ENCODE data around the gene HDHD5.
"Not testable (repeated sequence)": the region's sequence is repeated elsewhere in the genome, so short reads cannot be mapped to it uniquely, and the experiment has no call there.

The HDHD5 gene

GRCh38 chr22:17152971-17153370, 6.1 kb downstream of the HDHD5 start:
- DNase-seq: no peak

DNA sequence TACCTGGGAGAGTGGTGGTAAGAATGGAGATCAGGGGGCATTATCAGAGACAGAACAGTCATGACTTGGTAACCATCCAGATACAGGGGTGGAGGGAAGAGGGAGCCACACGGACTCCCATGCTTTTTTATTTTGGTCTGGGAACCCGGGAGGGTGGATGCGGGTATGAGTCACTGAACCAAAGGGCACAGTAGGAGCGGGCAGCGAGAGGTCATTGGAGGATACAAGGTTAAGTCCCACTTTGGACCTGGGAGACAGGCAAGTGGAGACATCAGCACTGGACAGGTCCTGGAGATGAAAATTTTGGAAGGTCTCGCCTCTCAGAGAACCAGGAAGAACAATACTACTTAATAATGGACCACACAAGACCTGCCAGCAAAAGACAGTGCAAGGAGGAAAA, 6.7 kb downstream of the HDHD5 start:
- no peak for DNase-seq

- DNase-seq: no peak
Observed at GRCh38 chr22:17149076-17149815, 9.8 kb downstream of the HDHD5 start.

GRCh38 chr22:17147458-17147857, 11.6 kb downstream of the HDHD5 start:
- not testable (repeated sequence) for DNase-seq

DNA sequence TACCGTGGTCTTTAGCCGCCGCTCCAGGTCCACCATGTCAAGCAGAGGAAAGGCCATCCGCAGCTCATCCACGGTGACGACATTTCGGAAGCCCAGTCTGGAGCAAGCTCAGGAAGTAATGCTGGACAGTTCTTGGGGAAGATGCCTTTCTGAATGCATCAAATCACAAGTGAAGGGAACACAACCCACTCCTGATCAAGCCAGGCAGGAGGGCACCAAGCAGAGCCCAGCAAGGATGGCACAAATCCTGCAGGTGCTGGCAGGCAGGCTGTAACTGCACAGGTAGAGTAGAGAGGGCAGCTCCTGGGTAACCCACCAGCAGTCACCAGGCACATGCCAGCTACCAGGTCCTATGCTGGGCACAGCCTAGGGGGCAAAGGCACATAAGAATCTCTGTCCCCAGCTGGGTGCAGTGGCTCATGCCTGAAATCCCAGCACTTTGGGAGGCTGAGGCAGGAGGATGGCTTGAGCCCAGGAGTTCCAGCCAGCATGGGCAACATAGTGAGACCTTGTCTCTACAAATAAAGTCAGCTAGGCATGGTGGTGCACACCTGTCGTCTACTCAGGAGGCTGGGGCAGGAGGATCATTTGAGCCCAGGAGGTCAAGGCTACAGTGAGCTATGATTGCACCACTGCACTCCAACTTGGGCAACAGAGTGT, 13.9 kb downstream of the HDHD5 start:
- DNase-seq: no peak

- no peak for DNase-seq
Observed at GRCh38 chr22:17143826-17144225, 15.3 kb downstream of the HDHD5 start.

GRCh38 chr22:17143101-17143500, 16.0 kb downstream of the HDHD5 start:
- no peak for DNase-seq

DNA sequence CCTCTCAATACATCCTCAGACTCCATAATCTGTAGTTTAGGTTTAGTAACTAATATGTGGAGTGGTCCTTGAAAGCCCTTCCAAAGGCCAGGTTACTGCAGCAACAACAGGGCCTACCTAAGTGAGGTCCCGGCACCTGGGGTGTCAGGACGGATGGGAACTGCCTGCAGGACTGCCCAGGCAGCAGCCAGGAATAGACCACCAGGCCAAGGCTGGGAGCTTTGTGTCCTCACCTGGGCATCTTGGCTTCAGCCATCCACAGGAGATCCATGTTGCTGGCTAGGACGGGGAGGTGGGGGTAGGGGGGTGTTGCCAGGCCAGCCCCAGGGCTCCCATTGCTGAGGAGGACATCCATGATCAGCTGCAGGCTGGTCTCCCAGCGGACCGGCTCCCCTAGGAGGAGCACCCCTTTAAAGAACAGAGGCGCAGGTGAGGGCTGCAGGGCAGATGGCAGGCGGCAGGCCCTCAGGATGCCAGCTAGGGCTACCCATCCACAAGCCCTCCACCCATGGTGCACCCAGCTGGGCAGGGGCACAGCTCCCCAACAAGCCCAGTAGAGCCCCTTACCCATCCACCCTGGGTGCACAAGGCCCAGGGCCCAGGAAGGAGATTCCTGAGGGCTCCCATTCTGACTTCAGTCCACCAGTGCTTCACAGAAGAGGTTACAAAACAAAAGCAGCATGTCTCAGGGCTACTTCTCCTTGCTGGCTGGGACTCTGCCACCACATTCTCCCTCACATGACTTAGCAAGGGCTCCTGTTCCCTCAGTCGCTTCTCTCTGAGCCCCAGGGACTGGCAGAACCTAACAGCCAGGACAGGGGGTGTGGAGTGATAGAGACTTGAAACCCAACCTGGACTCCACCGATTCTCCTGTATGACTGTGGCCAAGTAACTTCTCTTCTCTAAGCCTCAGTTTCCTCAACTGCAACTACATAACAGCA, 18.0 kb downstream of the HDHD5 start:
- no peak for DNase-seq

DNA sequence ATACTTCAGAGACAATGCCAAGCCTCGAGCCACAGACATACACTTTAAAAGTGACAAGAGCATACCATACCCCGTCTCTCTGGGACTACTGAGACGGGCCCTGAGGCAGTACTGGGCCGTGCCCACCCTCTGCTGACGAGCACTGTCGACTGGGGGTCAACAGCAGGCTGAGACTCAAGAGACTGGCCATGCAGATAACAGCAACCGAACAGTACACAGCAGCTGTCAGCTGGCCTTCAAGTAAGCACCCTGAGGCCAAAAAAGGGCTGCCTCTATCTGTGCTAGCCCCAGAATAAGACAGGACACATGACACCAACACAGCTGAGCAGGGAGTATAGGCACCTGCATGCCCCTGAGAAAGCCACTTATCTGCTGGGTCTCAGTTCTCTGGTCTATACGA, 19.1 kb downstream of the HDHD5 start:
- no peak for DNase-seq

GRCh38 chr22:17138513-17138912, 20.6 kb downstream of the HDHD5 start:
- DNase-seq: no peak

GRCh38 chr22:17137861-17138425, 21.1 kb downstream of the HDHD5 start:
- DNase-seq: no peak

DNA sequence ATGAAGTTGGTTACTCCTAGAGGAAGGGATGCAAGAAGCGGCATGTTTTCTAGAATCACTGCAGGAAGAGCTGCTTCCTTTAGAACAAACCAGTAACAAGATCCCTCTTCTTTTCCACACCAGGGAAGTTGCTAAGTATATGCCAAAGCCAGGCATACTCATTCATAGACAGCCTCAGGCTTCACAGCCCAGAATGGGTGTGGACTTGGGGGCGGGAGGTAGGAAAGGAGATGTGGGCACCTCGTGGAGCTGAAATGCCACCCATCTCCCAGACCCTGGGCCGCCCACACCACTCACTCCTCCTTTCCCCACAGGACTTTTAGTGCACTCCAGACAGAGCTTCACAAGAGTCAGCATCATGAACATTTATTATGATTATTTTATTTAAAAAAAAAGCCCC, 21.9 kb downstream of the HDHD5 start:
- DNase-seq: no peak

DNA sequence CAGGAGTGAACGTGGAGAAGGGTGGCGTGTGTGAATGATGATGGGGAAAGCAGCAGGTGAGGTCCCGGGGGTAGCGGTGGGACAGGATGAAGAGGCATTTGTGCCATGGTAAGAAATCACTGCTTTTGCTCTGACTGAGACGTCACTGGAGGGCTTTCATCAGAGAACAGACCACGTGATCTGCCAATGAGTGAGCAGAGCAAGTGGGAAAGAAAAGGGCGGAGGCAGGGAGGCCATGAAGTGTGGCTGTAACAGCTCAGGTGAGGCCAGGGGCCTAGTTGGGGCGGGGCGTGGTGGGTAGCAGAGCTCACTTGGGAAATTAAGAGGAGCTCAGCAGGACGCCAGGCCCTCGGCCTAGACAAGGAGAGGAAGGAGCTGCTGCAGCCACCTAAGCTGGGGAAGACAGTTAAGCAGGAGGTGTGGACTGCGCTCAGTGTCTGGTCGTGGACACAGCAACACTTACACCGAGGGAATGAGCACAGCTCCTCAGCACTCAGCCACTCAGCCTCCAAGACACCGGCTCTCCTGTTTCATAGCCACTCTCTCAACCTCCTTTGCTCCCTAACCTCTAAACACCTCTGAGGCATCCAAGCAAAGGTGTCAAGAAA, 23.8 kb downstream of the HDHD5 start:
- DNase-seq: no peak

DNA sequence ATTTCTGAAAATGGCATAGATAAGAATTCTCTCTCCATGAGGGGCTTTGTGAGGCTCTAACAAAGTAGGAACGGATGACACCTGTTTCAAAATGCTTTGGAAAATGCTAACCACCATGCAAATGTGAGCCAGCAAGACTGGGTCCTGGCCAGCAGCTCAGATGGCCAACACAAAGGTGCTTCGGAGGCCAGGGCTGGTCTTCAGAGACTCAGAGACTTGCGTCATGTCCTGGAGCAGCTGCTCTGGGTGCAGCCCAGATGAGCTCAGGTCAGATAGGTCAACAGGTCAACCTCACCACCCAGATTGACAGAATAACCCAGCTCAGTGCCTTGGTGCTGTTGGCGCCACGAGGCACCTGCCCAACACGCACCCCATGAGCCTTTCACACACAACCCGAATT, 25.9 kb downstream of the HDHD5 start:
- DNase-seq: no peak

- no peak for DNase-seq
Observed at GRCh38 chr22:17132112-17132511, 27.0 kb downstream of the HDHD5 start.

- DNase-seq: no peak
Observed at GRCh38 chr22:17131686-17132085, 27.4 kb downstream of the HDHD5 start.

DNA sequence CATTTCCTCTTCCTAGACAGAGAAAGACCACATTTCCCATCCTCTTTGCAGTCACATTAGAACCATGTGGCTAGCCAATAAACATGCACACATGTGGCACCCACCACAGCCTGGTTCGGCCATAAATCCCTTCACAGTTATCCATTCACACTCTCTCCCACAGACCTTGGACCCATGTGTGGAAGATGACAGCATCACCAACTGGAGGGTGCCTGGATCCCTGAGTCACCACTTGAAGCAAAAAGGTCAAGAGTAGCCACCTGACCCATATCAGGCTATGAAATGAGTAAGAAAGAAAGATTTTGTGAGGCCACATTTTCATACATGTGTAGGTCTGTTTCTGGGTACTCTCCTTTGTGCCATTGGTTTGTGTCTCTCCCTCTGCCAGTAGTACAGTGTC, 28.9 kb downstream of the HDHD5 start:
- no peak for DNase-seq

DNA sequence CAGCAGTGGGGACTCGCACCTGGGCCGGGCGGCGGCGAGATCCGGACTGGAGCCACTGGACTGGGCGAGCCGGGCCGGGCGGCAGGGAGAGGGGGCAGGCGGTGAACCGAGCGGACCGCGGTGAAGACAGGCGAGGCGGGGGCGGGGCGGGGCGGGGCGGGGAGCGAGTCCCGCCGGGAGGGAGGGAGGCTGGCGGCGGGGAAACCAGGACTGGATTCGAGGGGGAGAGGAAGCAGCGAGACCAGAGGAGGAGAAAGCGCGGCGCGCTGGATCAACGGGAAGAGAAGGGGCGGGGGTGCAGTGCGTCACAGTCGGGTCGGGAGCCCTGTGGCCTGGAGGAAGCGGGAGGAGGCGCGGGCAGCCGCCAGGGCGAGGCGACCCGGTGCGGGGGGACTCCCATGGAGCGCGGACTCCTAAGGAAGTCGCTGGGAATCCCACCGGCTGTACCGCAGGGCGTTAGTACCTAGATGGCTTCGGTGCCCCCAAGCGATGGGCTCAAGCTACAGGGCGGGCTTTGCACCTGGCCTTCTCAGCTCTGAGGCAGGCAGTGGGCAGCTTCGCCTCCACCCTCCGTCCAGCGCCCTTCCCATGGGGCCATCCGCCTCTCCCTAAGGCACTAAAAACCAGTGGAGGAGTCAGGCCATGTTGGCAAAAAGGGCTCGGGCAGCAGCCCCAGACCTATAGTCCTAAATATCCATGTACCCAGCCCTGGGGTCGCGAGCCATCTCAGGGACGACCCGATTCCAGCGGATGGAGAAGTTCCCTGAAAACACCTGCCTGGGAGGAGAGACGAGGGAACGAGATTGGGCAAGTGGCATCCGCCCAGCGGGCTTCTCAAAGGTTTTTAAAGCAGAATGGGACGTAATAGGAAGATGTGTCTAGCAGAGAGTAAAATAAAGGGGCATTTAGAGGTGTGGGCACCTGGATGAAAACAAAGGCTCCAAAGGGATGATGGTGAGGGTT, 37.6 kb downstream of the HDHD5 start, which contains the start of gene TMEM121B:
Gene TMEM121B (minus strand): TSS at position 128 of the 963 bp plus-strand sequence. CDS start 233 bp downstream, outside the sequence.
- no peak for DNase-seq

- no peak for DNase-seq
Observed at GRCh38 chr22:17120711-17121232, 38.3 kb downstream of the HDHD5 start.

- DNase-seq: peak; percentile 62
Observed at GRCh38 chr22:17120281-17120680, 38.8 kb downstream of the HDHD5 start.

Data from CD4-positive, alpha-beta T cell treated with Interleukin-10 for 1 hour (primary cell).